Spinal cord (tissue), 10 donors: ENCODE results near the gene DNAH8. TPM values are rescaled to one million over a fixed set of nuclear protein-coding genes. Genes with fewer than 3 reads are reported as not detected.

Experiments used
- DNase-seq, 6 donors: peaks; one replicate each; pipeline versions ENCODE4 v3.0.0 to v3.0.0-alpha.2; 2013 to 2015; ENCODE audit warnings: low spot score in 6 of 6, low read depth in 4 of 6
- H3K27ac ChIP-seq: one replicate; pipeline ENCODE4 v1.5.1; 2013; ENCODE audit warnings: low read depth, low read length, control low read depth
- H3K27me3 ChIP-seq: one replicate; pipeline ENCODE4 v1.6.1; 2013; ENCODE audit warnings: low read length; ENCODE audit not compliant: control insufficient read depth, insufficient read depth
- H3K36me3 ChIP-seq: one replicate; pipeline ENCODE4 v1.6.1; 2013; ENCODE audit warnings: low read length; ENCODE audit not compliant: control insufficient read depth, insufficient read depth
- H3K4me1 ChIP-seq: one replicate; pipeline ENCODE4 v1.6.1; 2013; ENCODE audit warnings: low read length; ENCODE audit not compliant: control insufficient read depth, insufficient read depth
- H3K4me3 ChIP-seq: one replicate; pipeline ENCODE4 v1.5.1; 2013; ENCODE audit warnings: low read depth, low read length, control low read depth
- H3K9me3 ChIP-seq: one replicate; pipeline ENCODE4 v1.6.1; 2013; ENCODE audit warnings: low read length; ENCODE audit not compliant: control insufficient read depth, insufficient read depth
- WGBS: methylation state at CpG from one replicate; pipeline ENCODE4 v1.1.5; 2013; ENCODE audit warnings: missing lambda C conversion rate; ENCODE audit not compliant: insufficient coverage; 5-methylcytosine and 5-hydroxymethylcytosine counted together
- polyA plus RNA-seq, 2 donors: library from polyadenylated mRNA; unstranded; fragments of 120-200 nt; gene quantifications; one replicate each; pipeline ENCODE4 v1.2.1, GENCODE V29; 2013; ENCODE audit not compliant: insufficient read length in 2 of 2
- total RNA-seq, 2 donors: library from RNA; depleted of rRNA in 1 of 2; stranded (reverse); fragments of 120-200 nt in 1 of 2; fragments of >200 nt in 1 of 2; gene quantifications; one replicate each; pipeline versions ENCODE4 v1.2.3 to v1.2.4, GENCODE V29; 2013 to 2014
- donor health status: healthy.

The DNAH8 gene
- total and polyA plus RNA-seq, 4 donors = 0.03 to 0.17 (median 0.08) TPM

- Histone ChIP-seq H3K27me3 (peaks cover 21% of the 10 kb centered on the region), H3K4me1 (peaks cover 10% of the 10 kb centered on the region), H3K9me3 (no peaks in the 10 kb centered on the region), H3K27ac (no peak overlapping the region), H3K4me3 (no peak overlapping the region), H3K36me3 (no peaks in the 10 kb centered on the region)
- no peak for DNase-seq
- 89% methylated on average over 4 of the region's 4 CpGs for WGBS
Measured at GRCh38 chr6:39053016-39053624, 338.0 kb downstream of the DNAH8 start.

GRCh38 chr6:39053854-39054576 is 338.9 kb downstream of the DNAH8 start:
- Histone ChIP-seq H3K36me3 (no peaks in the 10 kb centered on the region), H3K27me3 (peaks cover 13% of the 10 kb centered on the region), H3K9me3 (no peaks in the 10 kb centered on the region), H3K4me3 (no peak overlapping the region), H3K27ac (no peak overlapping the region), H3K4me1 (peaks cover 3% of the 10 kb centered on the region)
- no peak for DNase-seq
- WGBS = 78% methylated on average over 5 of the region's 9 CpGs

GRCh38 chr6:39054577-39055142 is 339.5 kb downstream of the DNAH8 start:
- DNase-seq = no peak
- Histone ChIP-seq H3K9me3 (no peaks in the 10 kb centered on the region), H3K36me3 (no peaks in the 10 kb centered on the region)

GRCh38 chr6:39055661-39056060 is 340.6 kb downstream of the DNAH8 start:
- H3K4me1 ChIP-seq = peaks cover 15% of the 10 kb centered on the region
- no peak for DNase-seq
- H3K27me3 ChIP-seq = peaks cover under 1% of the 10 kb centered on the region
- H3K36me3 ChIP-seq = no peaks in the 10 kb centered on the region
- H3K4me3 ChIP-seq = no peak overlapping the region
- no peaks in the 10 kb centered on the region for H3K9me3 ChIP-seq
- H3K27ac ChIP-seq = no peak overlapping the region
- 82% methylated on average over 4 of the region's 7 CpGs for WGBS

More at GRCh38 chr6:39054577-39055142, 339.5 kb downstream of the DNAH8 start:
- H3K27ac ChIP-seq = no peak overlapping the region
- 78% methylated on average over 7 of the region's 9 CpGs for WGBS
- peaks cover 6% of the 10 kb centered on the region for H3K27me3 ChIP-seq
- H3K4me1 ChIP-seq = peaks cover 6% of the 10 kb centered on the region
- no peak overlapping the region for H3K4me3 ChIP-seq

GRCh38 chr6:39056191-39056590 is 341.1 kb downstream of the DNAH8 start:
- no peak for DNase-seq
- Histone ChIP-seq H3K4me1 (peaks cover 19% of the 10 kb centered on the region), H3K27ac (no peak overlapping the region), H3K9me3 (no peaks in the 10 kb centered on the region), H3K36me3 (no peaks in the 10 kb centered on the region), H3K4me3 (no peak overlapping the region), H3K27me3 (no peaks in the 10 kb centered on the region)
- 96% methylated on average over 4 of the region's 5 CpGs for WGBS

GRCh38 chr6:39056681-39057080 is 341.6 kb downstream of the DNAH8 start:
- Histone ChIP-seq H3K4me3 (no peak overlapping the region), H3K9me3 (no peaks in the 10 kb centered on the region), H3K36me3 (no peaks in the 10 kb centered on the region), H3K27me3 (no peaks in the 10 kb centered on the region), H3K27ac (no peak overlapping the region), H3K4me1 (peaks cover 19% of the 10 kb centered on the region)
- no peak for DNase-seq
- WGBS = 80% methylated on average over 2 of the region's 9 CpGs

- H3K4me1 ChIP-seq = peaks cover 27% of the 10 kb centered on the region
- no peaks in the 10 kb centered on the region for H3K9me3 ChIP-seq
- H3K36me3 ChIP-seq = no peaks in the 10 kb centered on the region
- DNase-seq = no peak
- 71% methylated on average over 13 of the region's 17 CpGs for WGBS
- H3K27me3 ChIP-seq = peaks cover 2% of the 10 kb centered on the region
- no peak overlapping the region for H3K4me3 ChIP-seq
- H3K27ac ChIP-seq = no peak overlapping the region
Measured at GRCh38 chr6:39057251-39058155, 342.4 kb downstream of the DNAH8 start.

- no peaks in the 10 kb centered on the region for H3K9me3 ChIP-seq
- no peak for DNase-seq
- peaks cover 2% of the 10 kb centered on the region for H3K27me3 ChIP-seq
- 96% methylated on average over 4 of the region's 6 CpGs for WGBS
- no peaks in the 10 kb centered on the region for H3K36me3 ChIP-seq
- H3K27ac ChIP-seq = no peak overlapping the region
- no peak overlapping the region for H3K4me3 ChIP-seq
- H3K4me1 ChIP-seq = peaks cover 27% of the 10 kb centered on the region
Measured at GRCh38 chr6:39058471-39059147, 343.5 kb downstream of the DNAH8 start.
